ENCODE measurements around the gene CACNA1F.

CACNA1F gene

GRCh38 chrX:49191574-49192011 is 41.5 kb downstream of the CACNA1F start:
- Histone ChIP-seq H3K4me1 (ENCODE audit: insufficient read depth, insufficient read length) (peaks cover 16% of the 10 kb centered on the region), H3K9ac (ENCODE audit: insufficient read length, low read depth) (peak overlapping the region; percentile 95), H3K27me3 (ENCODE audit: insufficient read depth, insufficient read length) (no peaks in the 10 kb centered on the region), H3K36me3 (ENCODE audit: insufficient read depth, insufficient read length, low read length) (peaks cover 4% of the 10 kb centered on the region), H3K9me3 (ENCODE audit: insufficient read depth, low read length) (no peaks in the 10 kb centered on the region), H3K4me3 (ENCODE audit: insufficient read length, low read depth) (peak overlapping the region; percentile 85)
- TF ChIP-seq SUZ12 (IDR thresholded peaks at IDR 0.05; ENCODE audit: extremely low read depth, insufficient read depth, insufficient read length) = no peak
- TF ChIP-seq YY1 (IDR thresholded peaks at IDR 0.05; ENCODE audit: insufficient read depth, insufficient read length) = no peak
- TF ChIP-seq ZNF274 (IDR thresholded peaks at IDR 0.05; ENCODE audit: low read depth, low read length) = no peak
- DNase-seq (ENCODE audit: low read depth, low spot score) = no peak

GRCh38 chrX:49190821-49191573 is 42.1 kb downstream of the CACNA1F start:
- peaks cover 4% of the 10 kb centered on the region for H3K36me3 ChIP-seq (ENCODE audit: insufficient read depth, insufficient read length, low read length)
- peak; percentile 98 for DNase-seq (ENCODE audit: low read depth, low spot score)
- peak overlapping the region; percentile 95 for H3K9ac ChIP-seq (ENCODE audit: insufficient read length, low read depth)
- H3K9me3 ChIP-seq (ENCODE audit: insufficient read depth, low read length) = no peaks in the 10 kb centered on the region
- no peaks in the 10 kb centered on the region for H3K27me3 ChIP-seq (ENCODE audit: insufficient read depth, insufficient read length)
- TF ChIP-seq YY1 (IDR thresholded peaks at IDR 0.05; ENCODE audit: insufficient read depth, insufficient read length) (no peak), SUZ12 (IDR thresholded peaks at IDR 0.05; ENCODE audit: extremely low read depth, insufficient read depth, insufficient read length) (no peak), ZNF274 (IDR thresholded peaks at IDR 0.05; ENCODE audit: low read depth, low read length) (no peak)
- peaks cover 14% of the 10 kb centered on the region for H3K4me1 ChIP-seq (ENCODE audit: insufficient read depth, insufficient read length)
- peak overlapping the region; percentile 85 for H3K4me3 ChIP-seq (ENCODE audit: insufficient read length, low read depth)

- no peaks in the 10 kb centered on the region for H3K27me3 ChIP-seq (ENCODE audit: insufficient read depth, insufficient read length)
- no peak for DNase-seq (ENCODE audit: low read depth, low spot score)
- peaks cover 7% of the 10 kb centered on the region for H3K4me1 ChIP-seq (ENCODE audit: insufficient read depth, insufficient read length)
- no peaks in the 10 kb centered on the region for H3K9me3 ChIP-seq (ENCODE audit: insufficient read depth, low read length)
- TF ChIP-seq SUZ12 (IDR thresholded peaks at IDR 0.05; ENCODE audit: extremely low read depth, insufficient read depth, insufficient read length) = no peak
- no peak for TF ChIP-seq YY1 (IDR thresholded peaks at IDR 0.05; ENCODE audit: insufficient read depth, insufficient read length)
- TF ChIP-seq ZNF274 (IDR thresholded peaks at IDR 0.05; ENCODE audit: low read depth, low read length) = no peak
- H3K4me3 ChIP-seq (ENCODE audit: insufficient read length, low read depth) = peak overlapping the region; percentile 6
- H3K36me3 ChIP-seq (ENCODE audit: insufficient read depth, insufficient read length, low read length) = peaks cover 4% of the 10 kb centered on the region
- H3K9ac ChIP-seq (ENCODE audit: insufficient read length, low read depth) = peak overlapping the region; percentile 62
Observed at GRCh38 chrX:49189606-49190005, 43.5 kb downstream of the CACNA1F start.

- Histone ChIP-seq H3K27me3 (ENCODE audit: insufficient read depth, insufficient read length) (no peaks in the 10 kb centered on the region), H3K9me3 (ENCODE audit: insufficient read depth, low read length) (no peaks in the 10 kb centered on the region), H3K9ac (ENCODE audit: insufficient read length, low read depth) (peak overlapping the region; percentile 61), H3K36me3 (ENCODE audit: insufficient read depth, insufficient read length, low read length) (peaks cover 4% of the 10 kb centered on the region), H3K4me1 (ENCODE audit: insufficient read depth, insufficient read length) (peaks cover 3% of the 10 kb centered on the region), H3K4me3 (ENCODE audit: insufficient read length, low read depth) (no peak overlapping the region)
- TF ChIP-seq ZNF274 (IDR thresholded peaks at IDR 0.05; ENCODE audit: low read depth, low read length) (no peak), YY1 (IDR thresholded peaks at IDR 0.05; ENCODE audit: insufficient read depth, insufficient read length) (no peak), SUZ12 (IDR thresholded peaks at IDR 0.05; ENCODE audit: extremely low read depth, insufficient read depth, insufficient read length) (no peak)
- DNase-seq (ENCODE audit: low read depth, low spot score) = no peak
Observed at GRCh38 chrX:49188468-49189076, 44.6 kb downstream of the CACNA1F start.

- peak overlapping the region; percentile 77 for H3K4me3 ChIP-seq (ENCODE audit: insufficient read length, low read depth)
- TF ChIP-seq YY1 (IDR thresholded peaks at IDR 0.05; ENCODE audit: insufficient read depth, insufficient read length) = no peak
Observed at GRCh38 chrX:49187526-49187925, 45.6 kb downstream of the CACNA1F start.

GRCh38 chrX:49187028-49187394 is 46.1 kb downstream of the CACNA1F start:
- Histone ChIP-seq H3K9ac (ENCODE audit: insufficient read length, low read depth) (peak overlapping the region; percentile 86), H3K4me1 (ENCODE audit: insufficient read depth, insufficient read length) (peaks cover 3% of the 10 kb centered on the region), H3K36me3 (ENCODE audit: insufficient read depth, insufficient read length, low read length) (peaks cover 16% of the 10 kb centered on the region), H3K27me3 (ENCODE audit: insufficient read depth, insufficient read length) (no peaks in the 10 kb centered on the region), H3K9me3 (ENCODE audit: insufficient read depth, low read length) (no peaks in the 10 kb centered on the region), H3K4me3 (ENCODE audit: insufficient read length, low read depth) (peak overlapping the region; percentile 77)
- TF ChIP-seq YY1 (IDR thresholded peaks at IDR 0.05; ENCODE audit: insufficient read depth, insufficient read length) (no peak), ZNF274 (IDR thresholded peaks at IDR 0.05; ENCODE audit: low read depth, low read length) (no peak), SUZ12 (IDR thresholded peaks at IDR 0.05; ENCODE audit: extremely low read depth, insufficient read depth, insufficient read length) (no peak)
- no peak for DNase-seq (ENCODE audit: low read depth, low spot score)

More at GRCh38 chrX:49187526-49187925, 45.6 kb downstream of the CACNA1F start:
- peak overlapping the region; percentile 86 for H3K9ac ChIP-seq (ENCODE audit: insufficient read length, low read depth)
- no peak for DNase-seq (ENCODE audit: low read depth, low spot score)
- H3K4me1 ChIP-seq (ENCODE audit: insufficient read depth, insufficient read length) = peaks cover 3% of the 10 kb centered on the region
- no peaks in the 10 kb centered on the region for H3K9me3 ChIP-seq (ENCODE audit: insufficient read depth, low read length)
- peaks cover 11% of the 10 kb centered on the region for H3K36me3 ChIP-seq (ENCODE audit: insufficient read depth, insufficient read length, low read length)
- no peaks in the 10 kb centered on the region for H3K27me3 ChIP-seq (ENCODE audit: insufficient read depth, insufficient read length)

Measured in NT2/D1 (cell line).